MCF 10A (cell line): ENCODE data around the gene PYDC1. TPM values are rescaled to one million over a fixed set of nuclear protein-coding genes. Genes with fewer than 3 reads are reported as not detected.

Experiments
- Bru-seq: library from RNA; stranded (reverse); fragments of 400-500 nt; gene quantifications from one replicate; lab custom pipeline; 2021; lab: Mats Ljungman, UMichigan
- BruChase-seq, 2 experiments: library from RNA; stranded (reverse); fragments of 400-500 nt; gene quantifications; one replicate each; lab custom pipeline; 2021; lab: Mats Ljungman, UMichigan
- BruUV-seq: library from RNA; stranded (reverse); fragments of 400-500 nt; replicated peaks from 2 replicates; lab custom pipeline; 2021; lab: Mats Ljungman, UMichigan
- CTCF ChIA-PET: fragments of 300-600 bp; sonication (Branson Sonifier 250); formaldehyde crosslinking; extraction: SDS; loops from one replicate; lab custom pipeline; 2021; ENCODE audit warnings: antibody characterized with exemption, inconsistent platforms; lab: Yijun Ruan, JAX
- POLR2A ChIA-PET: fragments of 300-600, 350-650 bp; sonication (Branson Sonifier 250); formaldehyde crosslinking; extraction: SDS; loops from one replicate; lab custom pipeline; 2020; ENCODE audit warnings: antibody characterized with exemption, inconsistent platforms; lab: Yijun Ruan, JAX
- DNase-seq: peaks from one replicate; pipeline ENCODE4 v3.0.0-alpha.2; 2018; ENCODE audit not compliant: unreplicated experiment
- H3K27ac Mint-ChIP-seq: one replicate; pipeline ENCODE4 v1.8.0; 2022; ENCODE audit warnings: mild to moderate bottlenecking, low read depth, mixed read lengths; ENCODE audit not compliant: unreplicated experiment
- H3K27me3 Mint-ChIP-seq: one replicate; pipeline ENCODE4 v1.8.0; 2022; ENCODE audit warnings: mixed read lengths; ENCODE audit not compliant: insufficient read depth, unreplicated experiment
- H3K36me3 Mint-ChIP-seq: one replicate; pipeline ENCODE4 v1.8.0; 2022; ENCODE audit warnings: mild to moderate bottlenecking, moderate library complexity, mixed read lengths; ENCODE audit not compliant: insufficient read depth, unreplicated experiment
- H3K4me1 Mint-ChIP-seq: one replicate; pipeline ENCODE4 v1.8.0; 2022; ENCODE audit warnings: mixed read lengths; ENCODE audit not compliant: insufficient read depth, unreplicated experiment
- H3K4me3 Mint-ChIP-seq: one replicate; pipeline ENCODE4 v1.8.0; 2022; ENCODE audit warnings: mild to moderate bottlenecking, moderate library complexity, mixed read lengths; ENCODE audit not compliant: unreplicated experiment
- H3K9me3 Mint-ChIP-seq: one replicate; pipeline ENCODE4 v1.8.0; 2022; ENCODE audit warnings: mixed read lengths; ENCODE audit not compliant: unreplicated experiment
- intact Hi-C: fragments of 100-400 bp; cut with micrococcal nuclease; formaldehyde crosslinking; loops from 2 replicates; pipeline ENCODE4 v1.14.1; 2022
- long read RNA-seq: library from polyadenylated mRNA; stranded (forward); transcript quantifications from one replicate; pipeline ENCODE4 v2.0.0, GENCODE V29; 2022
- total RNA-seq: library from RNA; stranded (reverse); gene quantifications from 2 replicates; pipeline ENCODE4 v1.2.3, GENCODE V29; 2022
- TF ChIP-seq, protein P1 (sequence below): fragments of 200-600 bp; IDR thresholded peaks from one replicate; pipeline ENCODE4 v1.8.0; 2022; ENCODE audit warnings: antibody characterized with exemption, mild to moderate bottlenecking; ENCODE audit not compliant: unreplicated experiment

Gene PYDC1
- total RNA-seq = not detected in 2 replicates
- not detected for Bru-seq, nascent RNA
- BruChase-seq, experiment 1, labeled RNA remaining after a 6-hour chase = not detected
- not detected for BruChase-seq, experiment 2, labeled RNA remaining after a 2-hour chase
- long read RNA-seq = 0 reads

DNA sequence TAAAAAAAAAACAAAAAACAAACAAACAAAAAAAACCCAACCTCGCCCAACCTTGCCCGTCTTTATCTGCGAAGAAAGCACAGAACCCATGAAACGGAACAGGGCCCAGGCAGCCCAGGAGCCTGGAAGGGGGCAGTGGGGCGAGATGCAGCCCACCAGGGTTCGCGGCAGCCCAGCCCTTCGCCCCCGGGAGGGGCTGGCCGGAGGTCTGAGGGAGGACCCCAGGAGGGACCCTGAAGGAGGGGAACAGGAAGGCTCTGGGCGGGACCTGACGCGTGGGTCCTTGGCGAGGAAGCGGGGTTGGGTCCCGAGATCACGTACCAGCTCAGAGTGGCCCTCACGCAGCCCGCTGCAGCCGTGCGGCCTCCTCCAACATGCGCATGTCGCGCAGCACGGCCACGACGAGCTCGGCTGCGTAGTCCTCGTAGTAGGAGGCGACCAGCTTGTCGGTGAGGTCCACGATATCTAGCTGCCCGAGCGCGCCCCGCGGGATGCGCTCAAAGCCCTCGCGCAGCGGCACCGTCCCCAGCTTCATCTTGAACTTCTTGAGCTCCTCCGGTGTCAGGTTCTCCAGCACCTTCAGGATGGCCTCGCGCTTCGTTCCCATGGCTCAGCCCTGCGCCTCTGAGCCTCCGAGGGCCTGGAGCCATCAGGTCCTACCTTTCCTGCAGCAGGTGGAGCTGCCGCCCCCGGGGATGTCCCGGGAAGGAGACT is at the start of gene PYDC1:
Gene PYDC1, minus strand, starts transcription at position 714 of the 714 bp plus-strand sequence. Its CDS starts 107 bp downstream, at position 607.
- Mint-ChIP-seq H3K4me3 (peak within 1 kb of the TSS; percentile 49), H3K4me1 (no peaks in the 10 kb centered on the region), H3K27me3 (peaks cover 51% of the 10 kb centered on the region), H3K9me3 (no peaks in the 10 kb centered on the region), H3K27ac (no peak within 1 kb of the TSS), H3K36me3 (no peaks in the 10 kb centered on the region)
- intact Hi-C loops = no loop called here
- no peak for DNase-seq
- BruUV-seq = no TSS peak
- TF ChIP-seq, protein P1, sequence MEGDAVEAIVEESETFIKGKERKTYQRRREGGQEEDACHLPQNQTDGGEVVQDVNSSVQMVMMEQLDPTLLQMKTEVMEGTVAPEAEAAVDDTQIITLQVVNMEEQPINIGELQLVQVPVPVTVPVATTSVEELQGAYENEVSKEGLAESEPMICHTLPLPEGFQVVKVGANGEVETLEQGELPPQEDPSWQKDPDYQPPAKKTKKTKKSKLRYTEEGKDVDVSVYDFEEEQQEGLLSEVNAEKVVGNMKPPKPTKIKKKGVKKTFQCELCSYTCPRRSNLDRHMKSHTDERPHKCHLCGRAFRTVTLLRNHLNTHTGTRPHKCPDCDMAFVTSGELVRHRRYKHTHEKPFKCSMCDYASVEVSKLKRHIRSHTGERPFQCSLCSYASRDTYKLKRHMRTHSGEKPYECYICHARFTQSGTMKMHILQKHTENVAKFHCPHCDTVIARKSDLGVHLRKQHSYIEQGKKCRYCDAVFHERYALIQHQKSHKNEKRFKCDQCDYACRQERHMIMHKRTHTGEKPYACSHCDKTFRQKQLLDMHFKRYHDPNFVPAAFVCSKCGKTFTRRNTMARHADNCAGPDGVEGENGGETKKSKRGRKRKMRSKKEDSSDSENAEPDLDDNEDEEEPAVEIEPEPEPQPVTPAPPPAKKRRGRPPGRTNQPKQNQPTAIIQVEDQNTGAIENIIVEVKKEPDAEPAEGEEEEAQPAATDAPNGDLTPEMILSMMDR = no peak
- ChIA-PET CTCF (interaction anchor here (0.5 to 1.6 kb wide), 8 partner anchors 10 to 652 kb away, joined by 3 to 4 read pairs (median 3); no protein-coding TSS in a partner anchor), POLR2A (interaction anchor here (0.5 to 1.1 kb wide), 4 partner anchors 10 to 55 kb away, joined by 3 read pairs; no protein-coding TSS in a partner anchor)

DNA sequence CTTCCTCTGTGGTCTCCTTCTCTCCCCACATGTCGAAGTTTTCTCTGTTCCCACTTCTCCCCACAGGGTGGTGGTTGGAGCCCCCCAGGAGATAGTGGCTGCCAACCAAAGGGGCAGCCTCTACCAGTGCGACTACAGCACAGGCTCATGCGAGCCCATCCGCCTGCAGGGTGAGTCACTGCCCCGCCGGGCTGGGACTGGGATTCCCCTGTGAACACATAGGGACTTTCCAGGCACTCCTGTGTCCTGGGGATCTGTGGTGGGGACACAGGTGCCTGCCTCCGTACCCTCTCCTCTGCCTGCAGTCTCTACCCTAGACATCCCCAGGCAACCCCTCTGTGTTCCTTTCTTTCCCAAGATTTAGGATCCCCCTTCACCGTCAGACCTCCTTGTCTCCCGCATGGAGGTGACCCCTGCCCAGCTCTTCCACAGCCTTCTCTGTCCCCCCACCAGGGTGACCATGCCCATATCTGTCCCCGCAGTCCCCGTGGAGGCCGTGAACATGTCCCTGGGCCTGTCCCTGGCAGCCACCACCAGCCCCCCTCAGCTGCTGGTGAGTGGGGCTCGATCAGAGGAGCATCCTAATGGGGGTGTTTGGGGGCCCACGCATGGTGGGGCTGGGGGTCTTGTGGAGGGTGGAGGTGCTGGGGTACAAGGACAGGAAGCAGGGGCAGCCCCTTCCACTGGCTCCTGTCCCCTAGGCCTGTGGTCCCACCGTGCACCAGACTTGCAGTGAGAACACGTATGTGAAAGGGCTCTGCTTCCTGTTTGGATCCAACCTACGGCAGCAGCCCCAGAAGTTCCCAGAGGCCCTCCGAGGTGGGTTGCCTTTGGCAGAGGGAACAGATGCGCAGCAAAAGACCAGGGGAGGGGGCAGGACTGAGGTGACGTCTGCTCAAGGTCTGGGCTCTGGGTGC is 48.7 kb upstream of the PYDC1 start:
- no peaks in the 10 kb centered on the region for H3K9me3 Mint-ChIP-seq
- H3K4me3 Mint-ChIP-seq = peak overlapping the region; percentile 48
- H3K27me3 Mint-ChIP-seq = no peaks in the 10 kb centered on the region
- no TSS peak for BruUV-seq
- CTCF ChIA-PET = interaction anchor here (0.7 to 1.2 kb wide), 2 partner anchors 8 to 71 kb away, joined by 3 to 5 read pairs; no protein-coding TSS in a partner anchor
- intact Hi-C loops = no loop called here
- peaks cover 29% of the 10 kb centered on the region for H3K4me1 Mint-ChIP-seq
- H3K27ac Mint-ChIP-seq = peak overlapping the region; percentile 91
- TF ChIP-seq, protein P1 = no peak
- peaks cover 6% of the 10 kb centered on the region for H3K36me3 Mint-ChIP-seq
- POLR2A ChIA-PET = no interaction called here
- peak; percentile 72 for DNase-seq

- ChIA-PET POLR2A (interaction anchor here (0.8 to 0.9 kb wide), 2 partner anchors 11 to 62 kb away, joined by 3 to 5 read pairs; no protein-coding TSS in a partner anchor), CTCF (no interaction called here)
- TF ChIP-seq, protein P1 = no peak
- Mint-ChIP-seq H3K36me3 (peaks cover 1% of the 10 kb centered on the region), H3K4me3 (no peak overlapping the region), H3K27ac (no peak overlapping the region), H3K27me3 (no peaks in the 10 kb centered on the region), H3K4me1 (peaks cover 12% of the 10 kb centered on the region), H3K9me3 (no peaks in the 10 kb centered on the region)
- no TSS peak for BruUV-seq
- DNase-seq = no peak
- intact Hi-C loops = no loop called here
These were observed 45.1 kb upstream of the PYDC1 start for GRCh38 chr16:31262084-31262483.
